DMS79 (cell line): ENCODE measurements around the gene SGCE.

Source experiments
- DNase-seq: peaks from one replicate; lab custom pipeline; 2025; lab: John Stamatoyannopoulos, UW

Gene SGCE

GRCh38 chr7:94621120-94621519 lies 34.8 kb downstream of the SGCE start:
- no peak for DNase-seq

- no peak for DNase-seq
Observed at GRCh38 chr7:94620703-94621118, 35.2 kb downstream of the SGCE start.

GRCh38 chr7:94618126-94618525 lies 37.8 kb downstream of the SGCE start:
- DNase-seq, result no peak

- DNase-seq, result no peak
Observed at GRCh38 chr7:94616855-94617254, 39.1 kb downstream of the SGCE start.

GRCh38 chr7:94615666-94616065 lies 40.3 kb downstream of the SGCE start:
- DNase-seq, result no peak

GRCh38 chr7:94612661-94613060 lies 43.3 kb downstream of the SGCE start:
- DNase-seq, result no peak

GRCh38 chr7:94612253-94612652 lies 43.7 kb downstream of the SGCE start:
- DNase-seq, result no peak

- DNase-seq, result no peak
Observed at GRCh38 chr7:94609561-94609960, 46.4 kb downstream of the SGCE start.

- no peak for DNase-seq
Observed at GRCh38 chr7:94605031-94605430, 50.9 kb downstream of the SGCE start.

GRCh38 chr7:94602181-94602580 lies 53.8 kb downstream of the SGCE start:
- DNase-seq, result no peak

- no peak for DNase-seq
Observed at GRCh38 chr7:94600267-94600666, 55.7 kb downstream of the SGCE start.

GRCh38 chr7:94595717-94596116 lies 60.2 kb downstream of the SGCE start:
- DNase-seq, result no peak

GRCh38 chr7:94594882-94595281 lies 61.1 kb downstream of the SGCE start:
- no peak for DNase-seq

- DNase-seq, result no peak
Observed at GRCh38 chr7:94591176-94591575, 64.8 kb downstream of the SGCE start.

- DNase-seq, result no peak
Observed at GRCh38 chr7:94590526-94591162, 65.3 kb downstream of the SGCE start.

GRCh38 chr7:94588075-94588474 lies 67.9 kb downstream of the SGCE start:
- no peak for DNase-seq

- DNase-seq, result no peak
Observed at GRCh38 chr7:94584113-94584512, 71.8 kb downstream of the SGCE start.

- DNase-seq, result no peak
Observed at GRCh38 chr7:94580601-94581000, 75.3 kb downstream of the SGCE start.

GRCh38 chr7:94579470-94579869 lies 76.5 kb downstream of the SGCE start:
- DNase-seq, result no peak

GRCh38 chr7:94578614-94579013 lies 77.3 kb downstream of the SGCE start:
- no peak for DNase-seq

GRCh38 chr7:94577357-94577756 lies 78.6 kb downstream of the SGCE start:
- DNase-seq, result no peak

- DNase-seq, result no peak
Observed at GRCh38 chr7:94576316-94576715, 79.6 kb downstream of the SGCE start.

- no peak for DNase-seq
Observed at GRCh38 chr7:94575646-94576045, 80.3 kb downstream of the SGCE start.

GRCh38 chr7:94571816-94572215 lies 84.1 kb downstream of the SGCE start:
- DNase-seq, result no peak

- DNase-seq, result no peak
Observed at GRCh38 chr7:94567396-94567795, 88.5 kb downstream of the SGCE start.
